Measurements from ENCODE around the gene SC5D.

DNA sequence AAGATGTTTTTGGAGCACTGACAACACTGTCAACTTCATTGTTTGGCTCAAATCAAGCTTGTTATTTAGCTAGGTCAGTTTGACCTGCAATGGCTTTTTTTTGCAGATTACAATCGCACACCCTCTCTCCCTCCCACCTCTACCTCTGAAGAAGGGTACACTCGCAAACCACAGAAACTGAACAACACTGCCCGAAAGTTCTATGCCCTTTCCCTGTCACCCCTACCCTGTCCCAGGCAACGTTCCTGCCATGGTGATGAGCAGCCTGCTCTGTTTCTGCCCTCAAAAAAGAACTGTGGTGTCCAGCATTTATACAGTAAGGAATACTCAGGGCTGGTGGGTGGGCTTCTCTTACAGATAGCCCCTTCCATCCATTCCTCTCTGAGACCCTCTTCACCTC is 33.7 kb downstream of the SC5D start:
- TF ChIP-seq, protein P1, sequence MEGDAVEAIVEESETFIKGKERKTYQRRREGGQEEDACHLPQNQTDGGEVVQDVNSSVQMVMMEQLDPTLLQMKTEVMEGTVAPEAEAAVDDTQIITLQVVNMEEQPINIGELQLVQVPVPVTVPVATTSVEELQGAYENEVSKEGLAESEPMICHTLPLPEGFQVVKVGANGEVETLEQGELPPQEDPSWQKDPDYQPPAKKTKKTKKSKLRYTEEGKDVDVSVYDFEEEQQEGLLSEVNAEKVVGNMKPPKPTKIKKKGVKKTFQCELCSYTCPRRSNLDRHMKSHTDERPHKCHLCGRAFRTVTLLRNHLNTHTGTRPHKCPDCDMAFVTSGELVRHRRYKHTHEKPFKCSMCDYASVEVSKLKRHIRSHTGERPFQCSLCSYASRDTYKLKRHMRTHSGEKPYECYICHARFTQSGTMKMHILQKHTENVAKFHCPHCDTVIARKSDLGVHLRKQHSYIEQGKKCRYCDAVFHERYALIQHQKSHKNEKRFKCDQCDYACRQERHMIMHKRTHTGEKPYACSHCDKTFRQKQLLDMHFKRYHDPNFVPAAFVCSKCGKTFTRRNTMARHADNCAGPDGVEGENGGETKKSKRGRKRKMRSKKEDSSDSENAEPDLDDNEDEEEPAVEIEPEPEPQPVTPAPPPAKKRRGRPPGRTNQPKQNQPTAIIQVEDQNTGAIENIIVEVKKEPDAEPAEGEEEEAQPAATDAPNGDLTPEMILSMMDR (IDR thresholded peaks at IDR 0.05) = no peak
- TF ChIP-seq POLR2A (IDR thresholded peaks at IDR 0.05) = no peak
- TF ChIP-seq POLR2AphosphoS5 (IDR thresholded peaks at IDR 0.05) = no peak
